Brain microvascular endothelial cell (primary cell): Measurements from ENCODE around the gene SLC22A13.

ENCODE experiments used
- DNase-seq: peaks from one replicate; pipeline ENCODE4 v3.0.0-alpha.2; 2020
- H3K27ac ChIP-seq: fragments of 250-450 bp; sonication (Bioruptor Pico); 2 replicates; pipeline ENCODE4 v1.5.1; 2020; ENCODE audit warnings: mild to moderate bottlenecking, moderate library complexity
- H3K27me3 ChIP-seq: fragments of 250-450 bp; sonication (Bioruptor Pico); replicated peaks from 2 replicates; pipeline ENCODE4 v1.5.1; 2020; ENCODE audit warnings: mild to moderate bottlenecking
- H3K36me3 ChIP-seq: fragments of 250-450 bp; sonication (Bioruptor Pico); replicated peaks from 2 replicates; pipeline ENCODE4 v1.5.1; 2020; ENCODE audit warnings: mild to moderate bottlenecking
- H3K4me3 ChIP-seq: 2 replicates; pipeline ENCODE4 v1.5.1; 2011; ENCODE audit warnings: low read depth, mild to moderate bottlenecking, control low read depth, low read length, moderate library complexity
- CTCF ChIP-seq: IDR thresholded peaks from 2 replicates; pipeline ENCODE4 v1.5.1; 2011; ENCODE audit warnings: low read depth, mild to moderate bottlenecking, moderate library complexity, low read length, control low read depth, inconsistent platforms; ENCODE audit errors: missing control alignments
- in situ Hi-C: cut with HindIII; loops from 2 replicates; pipeline ENCODE4 v1.10.0; 2017; ENCODE audit warnings: low sequenced_read_pairs, low pct_ligation_motif_present

Gene SLC22A13

DNA sequence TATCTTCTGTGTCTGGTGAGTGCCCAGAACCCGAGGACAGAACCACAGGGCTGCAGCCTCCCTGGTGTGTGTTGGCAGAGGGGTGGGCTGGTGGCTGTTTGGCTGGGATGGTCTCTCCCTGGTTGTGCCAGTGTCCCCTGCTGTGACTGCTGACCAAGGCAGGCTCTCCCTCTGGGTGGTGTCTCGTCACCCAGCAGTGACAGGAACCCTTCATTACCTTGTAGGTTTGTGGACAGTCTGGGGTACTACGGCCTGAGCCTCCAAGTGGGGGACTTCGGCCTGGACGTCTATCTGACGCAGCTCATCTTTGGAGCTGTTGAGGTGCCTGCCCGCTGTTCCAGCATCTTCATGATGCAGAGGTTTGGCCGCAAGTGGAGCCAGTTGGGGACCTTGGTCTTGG, 10.0 kb downstream of the SLC22A13 start:
- in situ Hi-C loops, result no loop called here

DNA sequence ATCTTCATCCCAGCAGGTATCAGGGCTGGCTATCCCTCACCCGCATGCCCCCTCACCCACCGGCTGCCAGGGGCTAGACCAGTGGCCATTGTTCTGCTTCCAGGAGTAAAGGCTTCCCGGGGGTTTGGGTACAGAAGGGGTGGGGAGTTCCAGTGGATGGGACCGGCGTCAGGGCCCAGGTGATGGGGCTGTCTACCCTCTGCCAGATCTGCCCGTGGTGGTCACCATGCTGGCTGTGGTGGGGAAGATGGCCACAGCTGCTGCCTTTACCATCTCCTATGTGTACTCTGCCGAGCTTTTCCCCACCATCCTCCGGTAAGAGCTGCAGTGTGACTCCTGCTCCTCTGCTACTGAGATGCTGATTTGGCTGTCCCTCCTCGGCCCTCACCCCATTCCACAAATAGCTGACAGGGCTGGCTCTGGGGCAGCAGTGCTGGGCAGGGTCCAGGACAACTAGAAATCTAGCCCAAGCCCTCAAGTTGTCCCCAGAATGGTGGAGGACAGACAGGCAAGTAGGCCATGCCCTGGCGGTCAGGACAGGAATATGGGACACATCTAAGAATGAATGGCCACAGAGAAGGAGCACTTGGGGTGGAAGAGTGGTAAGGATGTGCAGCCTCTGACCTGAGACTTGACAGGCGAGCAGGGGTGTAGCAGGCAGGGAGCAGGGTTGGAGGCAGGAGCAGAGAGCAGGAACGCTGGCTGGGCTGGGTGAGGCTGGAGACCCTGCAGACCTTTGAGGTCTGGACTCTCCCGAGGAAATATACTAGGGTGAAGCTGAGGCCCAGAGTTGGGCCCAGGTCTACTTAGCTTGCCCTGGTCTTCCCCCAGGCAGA, 10.7 kb downstream of the SLC22A13 start:
- TF ChIP-seq CTCF, result no peak
- Histone ChIP-seq H3K27ac (no peak overlapping the region), H3K36me3 (peaks cover 2% of the 10 kb centered on the region), H3K4me3 (no peak overlapping the region), H3K27me3 (no peaks in the 10 kb centered on the region)
- in situ Hi-C loops, result no loop called here
- DNase-seq, result no peak

More for the DNA sequence above, 10.0 kb downstream of the SLC22A13 start:
- Histone ChIP-seq H3K36me3 (peaks cover 2% of the 10 kb centered on the region), H3K27me3 (no peaks in the 10 kb centered on the region), H3K4me3 (no peak overlapping the region), H3K27ac (no peak overlapping the region)
- no peak for DNase-seq
- no peak for TF ChIP-seq CTCF

DNA sequence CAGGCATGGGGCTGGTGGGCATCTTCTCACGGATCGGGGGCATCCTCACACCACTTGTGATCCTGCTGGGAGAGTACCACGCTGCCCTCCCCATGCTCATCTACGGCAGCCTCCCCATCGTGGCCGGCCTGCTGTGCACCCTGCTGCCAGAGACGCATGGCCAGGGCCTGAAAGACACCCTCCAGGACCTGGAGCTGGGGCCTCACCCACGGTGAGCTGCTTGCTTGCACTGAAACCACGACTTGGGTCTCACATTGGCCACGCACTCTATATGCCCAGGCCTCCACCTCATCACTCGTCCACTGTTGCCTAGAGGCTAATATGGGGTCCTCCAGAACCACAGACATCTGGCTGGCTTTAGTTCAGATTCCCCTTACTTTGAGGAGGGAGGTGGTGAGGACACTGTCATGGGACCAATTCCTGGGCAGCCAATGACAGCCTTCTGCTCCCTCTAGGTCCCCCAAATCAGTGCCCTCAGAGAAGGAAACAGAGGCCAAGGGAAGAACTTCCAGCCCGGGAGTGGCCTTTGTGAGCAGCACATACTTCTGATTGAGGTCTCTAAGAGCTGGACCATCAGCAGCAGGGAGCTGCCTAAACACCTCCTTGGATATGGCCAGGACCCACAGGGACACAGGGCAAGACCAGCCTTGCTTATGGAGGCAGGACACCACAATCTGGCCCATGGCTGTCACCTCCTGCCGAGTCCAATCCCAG, 11.5 kb downstream of the SLC22A13 start:
- H3K4me3 ChIP-seq, result no peak overlapping the region
- no peaks in the 10 kb centered on the region for H3K27me3 ChIP-seq
- no peak for TF ChIP-seq CTCF
- peaks cover 2% of the 10 kb centered on the region for H3K36me3 ChIP-seq
- in situ Hi-C loops, result no loop called here
- no peak overlapping the region for H3K27ac ChIP-seq
- no peak for DNase-seq

GRCh38 chr3:38278841-38279240, 13.2 kb downstream of the SLC22A13 start:
- in situ Hi-C loops, result no loop called here
- Histone ChIP-seq H3K27me3 (no peaks in the 10 kb centered on the region), H3K4me3 (no peak overlapping the region), H3K36me3 (peaks cover 2% of the 10 kb centered on the region), H3K27ac (no peak overlapping the region)
- no peak for TF ChIP-seq CTCF
- DNase-seq, result no peak

DNA sequence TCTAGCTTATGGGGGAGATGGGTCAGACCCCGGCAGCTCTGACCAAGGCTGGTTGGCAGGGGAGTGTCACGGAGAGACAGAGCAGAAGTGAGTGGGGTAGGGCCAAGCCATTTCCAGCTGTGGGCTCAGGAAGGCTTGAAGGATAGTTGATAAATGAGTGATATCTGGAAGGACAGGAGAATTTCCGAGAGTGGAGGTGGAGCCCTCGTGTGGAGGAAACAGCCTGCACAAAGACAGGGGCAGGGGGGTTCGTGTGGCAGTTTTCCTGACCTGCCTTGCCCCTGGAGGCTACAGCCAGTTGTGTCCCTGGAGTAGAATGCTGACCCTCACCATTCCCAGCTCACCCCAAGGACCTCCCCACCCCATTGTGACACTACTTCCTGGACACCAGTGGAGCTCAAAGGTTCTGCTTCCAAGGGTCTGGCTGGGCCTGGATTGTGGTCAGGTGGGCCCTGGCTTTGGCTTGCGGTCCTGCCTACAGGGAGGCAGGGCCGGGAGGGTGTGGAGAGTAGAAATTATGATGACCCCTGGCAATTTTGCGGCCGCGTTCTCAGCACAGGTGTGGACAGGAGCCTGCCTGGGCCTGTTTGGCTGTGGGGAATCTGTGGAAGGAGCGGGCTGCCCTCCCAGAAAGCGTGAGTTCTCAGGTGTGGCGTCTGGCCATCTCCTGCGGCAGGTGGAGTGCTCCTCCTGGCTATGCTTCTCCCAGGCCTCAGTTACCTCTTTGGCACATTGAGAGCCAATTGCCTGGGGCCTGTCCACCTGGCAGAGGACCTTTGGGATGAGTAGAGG, 16.5 kb downstream of the SLC22A13 start, which contains the start of gene SLC22A14:
Gene SLC22A14 (plus strand): TSS at position 400 of the 792 bp plus-strand sequence. CDS start 23,733 bp downstream, outside the sequence.
- Histone ChIP-seq H3K4me3 (no peak within 1 kb of the TSS), H3K27me3 (no peaks in the 10 kb centered on the region), H3K36me3 (no peaks in the 10 kb centered on the region), H3K27ac (no peak within 1 kb of the TSS)
- DNase-seq, result no peak
- peak; percentile 40 for TF ChIP-seq CTCF
- in situ Hi-C loops, result no loop called here
